GM12878 (cell line): Measurements from ENCODE around the gene OTOS. TPM values are rescaled to one million over a fixed set of nuclear protein-coding genes. Genes with fewer than 3 reads are reported as not detected.
A peak's percentile ranks its signal among the peaks of the same experiment; 100 is the strongest.

Experiments used
- ATAC-seq: fragments of 200-7000 bp; cut with Tn5 transposase; 3 replicates; pipeline ENCODE4 v1.9.1; 2020; ENCODE audit warnings: mild to moderate bottlenecking, moderate library complexity
- BruUV-seq: library from RNA; stranded (reverse); fragments of 400-500 nt; replicated peaks from 2 replicates; lab custom pipeline; 2021; lab: Mats Ljungman, UMichigan
- CTCF ChIA-PET: fragments of 300-600 bp; sonication (Branson Sonifier 250); formaldehyde crosslinking; extraction: SDS; loops from one replicate; lab custom pipeline; 2021; ENCODE audit warnings: inconsistent platforms; lab: Yijun Ruan, JAX
- POLR2A ChIA-PET: fragments of 350-600 bp; formaldehyde crosslinking; extraction: SDS; loops from one replicate; lab custom pipeline; 2021; ENCODE audit warnings: inconsistent platforms; lab: Charles Lee
- RAD21 ChIA-PET: fragments of 300-600 bp; sonication (Branson Sonifier 250); formaldehyde crosslinking; loops from one replicate; lab custom pipeline; 2023; ENCODE audit warnings: antibody characterized with exemption; ENCODE audit not compliant: unreplicated experiment; lab: Charles Lee
- SMC1A ChIA-PET: fragments of 300-600 bp; sonication (Branson Sonifier 250); formaldehyde crosslinking; loops from one replicate; lab custom pipeline; 2023; ENCODE audit not compliant: unreplicated experiment, uncharacterized antibody; lab: Charles Lee
- DNase-seq: peaks from one replicate; pipeline ENCODE4 v3.0.0-alpha.2; 2011; ENCODE audit warnings: low read depth, low spot score
- FAIRE-seq: peaks from 3 replicates; lab custom pipeline; 2011; peaks lifted over from hg19 to GRCh38; lab: Jason Lieb, UNC
- H2AFZ ChIP-seq: 2 replicates; pipeline ENCODE4 v1.6.0; 2011; ENCODE audit warnings: low read depth, low read length, control low read depth; ENCODE audit not compliant: control insufficient read depth
- H3K27ac ChIP-seq: 2 replicates; pipeline ENCODE4 v1.5.1; 2011; ENCODE audit warnings: control low read depth; ENCODE audit not compliant: control insufficient read depth, insufficient read depth
- H3K27me3 ChIP-seq, 2 experiments: replicated peaks in 1 of 2; 2 replicates each; pipeline versions ENCODE4 v1.6.0 to v1.6.1; 2011; ENCODE audit warnings: low read length in 1 of 2; ENCODE audit not compliant: control insufficient read depth in 2 of 2, insufficient read depth in 2 of 2
- H3K36me3 ChIP-seq, 2 experiments: 2 replicates each; pipeline ENCODE4 v1.5.1; 2011; ENCODE audit warnings: low read length in 1 of 2; ENCODE audit not compliant: control insufficient read depth in 2 of 2, insufficient read depth in 2 of 2
- H3K4me1 ChIP-seq: 2 replicates; pipeline ENCODE4 v1.6.1; 2011; ENCODE audit warnings: mild to moderate bottlenecking, low read length, moderate library complexity, mixed read lengths; ENCODE audit not compliant: control insufficient read depth, insufficient read depth
- H3K4me2 ChIP-seq: 2 replicates; pipeline ENCODE4 v1.6.0; 2011; ENCODE audit warnings: control low read depth; ENCODE audit not compliant: control insufficient read depth, insufficient read depth
- H3K4me3 ChIP-seq: fragments of 200-600 bp; sonication (generic); 2 replicates; pipeline ENCODE4 v1.5.1; 2016
- H3K79me2 ChIP-seq: 2 replicates; pipeline ENCODE4 v1.6.0; 2011; ENCODE audit warnings: low read length; ENCODE audit not compliant: control insufficient read depth, insufficient read depth
- H3K9ac ChIP-seq: 2 replicates; pipeline ENCODE4 v1.8.0; 2011; ENCODE audit warnings: low read length, control low read depth, mixed read lengths; ENCODE audit not compliant: control insufficient read depth, insufficient read depth
- H3K9me3 ChIP-seq: replicated peaks from 3 replicates; pipeline ENCODE4 v1.5.1; 2011; ENCODE audit warnings: mild to moderate bottlenecking, low read length; ENCODE audit not compliant: control insufficient read depth, insufficient read depth
- H4K20me1 ChIP-seq: 2 replicates; pipeline ENCODE4 v1.6.0; 2011; ENCODE audit not compliant: control insufficient read depth, insufficient read depth
- ASH2L ChIP-seq: fragments of 300-600, 200-600 bp; sonication (generic); IDR thresholded peaks from 2 replicates; pipeline ENCODE4 v1.6.1; 2017; ENCODE audit warnings: low read depth, mild to moderate bottlenecking, borderline replicate concordance
- BMI1 ChIP-seq: fragments of 450-650 bp; IDR thresholded peaks from 2 replicates; pipeline ENCODE4 v1.6.1; 2016; ENCODE audit warnings: mild to moderate bottlenecking, moderate library complexity, borderline replicate concordance
- CBFB ChIP-seq: IDR thresholded peaks from 2 replicates; pipeline ENCODE4 v1.6.1; 2016; ENCODE audit warnings: antibody characterized with exemption, low read depth
- FOXM1 ChIP-seq: IDR thresholded peaks from 2 replicates; pipeline ENCODE4 v1.6.1; 2012; ENCODE audit warnings: low read depth, mild to moderate bottlenecking, inconsistent platforms, low read length, moderate library complexity
- MEF2A ChIP-seq: IDR thresholded peaks from 2 replicates; pipeline ENCODE4 v1.6.1; 2011; ENCODE audit warnings: low read depth, mild to moderate bottlenecking, low read length, moderate library complexity; ENCODE audit not compliant: insufficient read depth
- MTA2 ChIP-seq: fragments of 450-650 bp; IDR thresholded peaks from 2 replicates; pipeline ENCODE4 v1.6.1; 2016; ENCODE audit warnings: low read depth, mild to moderate bottlenecking, moderate library complexity
- POLR2A ChIP-seq: IDR thresholded peaks from 2 replicates; pipeline ENCODE4 v1.6.1; 2011; ENCODE audit warnings: low read depth, mild to moderate bottlenecking, low read length
- POU2F2 ChIP-seq: IDR thresholded peaks from 3 replicates; pipeline ENCODE4 v1.6.1; 2011; ENCODE audit warnings: low read depth, mild to moderate bottlenecking, low read length, borderline replicate concordance
- SIN3A ChIP-seq: IDR thresholded peaks from 2 replicates; pipeline ENCODE4 v1.6.1; 2012; ENCODE audit warnings: low read depth, low read length, improper control_type of control experiment
- STAT3 ChIP-seq: IDR thresholded peaks from 2 replicates; pipeline ENCODE4 v1.6.1; 2011; ENCODE audit warnings: low read depth, low read length, improper control_type of control experiment
- WGBS: methylation state at CpG from one replicate; pipeline ENCODE4 v1.1.6; 2016; ENCODE audit warnings: low lambda C conversion rate; ENCODE audit not compliant: insufficient replicate concordance, insufficient coverage; ENCODE audit errors: missing lambda C conversion rate; 5-methylcytosine and 5-hydroxymethylcytosine counted together
- in situ Hi-C: fragments of 300-500 bp; cut with MboI; formaldehyde crosslinking; loops from 9 replicates; pipeline ENCODE4 v1.14.3; 2018; ENCODE audit warnings: mixed read lengths
- intact Hi-C: fragments of 100-400 bp; cut with micrococcal nuclease; formaldehyde crosslinking; loops from one replicate; pipeline ENCODE4 v1.14.2; 2022; ENCODE audit not compliant: unreplicated experiment
- polyA plus RNA-seq, 11 experiments: library from polyadenylated mRNA; depleted of rRNA in 4 of 11; unstranded in 6 of 11; stranded (reverse) in 5 of 11; fragments of >200 nt; fragmentation: Nextera tagmentation in 4 of 11; fragmentation: Illumina TruSeq in 1 of 11; extraction: Ambion mirVana in 4 of 11; extraction: Trizol in 1 of 11; gene quantifications; 1 replicate in 1 of 11; 2 replicates in 10 of 11; pipeline versions ENCODE4 v1.2.1 to v1.2.3, GENCODE V29; 2011 to 2016; ENCODE audit warnings: inconsistent platforms in 2 of 11, missing spikeins in 2 of 11, low read depth in 1 of 11
- total RNA-seq, 4 experiments: library from RNA; depleted of rRNA in 3 of 4; stranded (reverse); fragments of >200 nt in 3 of 4; fragmentation: Illumina TruSeq in 1 of 4; extraction: Trizol in 1 of 4; gene quantifications; 2 replicates each; pipeline versions ENCODE4 v1.2.1 to v1.2.3, GENCODE V29; 2013 to 2021
- TF ChIP-seq, protein P1 (sequence below): IDR thresholded peaks from 2 replicates; pipeline ENCODE4 v1.6.1; 2012; ENCODE audit warnings: low read depth, low read length, improper control_type of control experiment
- TF ChIP-seq, protein P2 (sequence below): fragments of 450-650 bp; conservative IDR thresholded peaks from 2 replicates; pipeline ENCODE4 v1.6.1; 2017; ENCODE audit warnings: mild to moderate bottlenecking, moderate library complexity

OTOS gene
- total and polyA plus RNA-seq, 10 of the 15 experiments (the other 5 are each of a cell fraction or from before 2014, with no cell fraction given) = not detected

- no peak overlapping the region for H3K4me3 ChIP-seq
- POLR2A ChIA-PET = no interaction called here
- H3K79me2 ChIP-seq = no peaks in the 10 kb centered on the region
- in situ Hi-C loops (no loop called here), intact Hi-C loops (no loop called here)
- no peak overlapping the region for H3K9ac ChIP-seq
- SMC1A ChIA-PET = no interaction called here
- no TSS peak for BruUV-seq
- RAD21 ChIA-PET = no interaction called here
- no peaks in the 10 kb centered on the region for H3K27me3 ChIP-seq
- 38% methylated on average over 11 of the region's 11 CpGs for WGBS
- H3K4me2 ChIP-seq = peak overlapping the region; percentile 53
- FAIRE-seq (no peak), DNase-seq (no peak), ATAC-seq (peak; percentile 44; the same call in 1 of the 3 replicates)
- H3K27ac ChIP-seq = no peak overlapping the region
- CTCF ChIA-PET = no interaction called here
- no peaks in the 10 kb centered on the region for H4K20me1 ChIP-seq
- H2AFZ ChIP-seq = no peak overlapping the region
- no peaks in the 10 kb centered on the region; the same call in 2 of the 3 replicates for H3K9me3 ChIP-seq
- H3K4me1 ChIP-seq = peaks cover 14% of the 10 kb centered on the region
- peaks cover 0 to 6% of the 10 kb centered on the region in 2 experiments; a peak in 2 of 4 replicates for H3K36me3 ChIP-seq
- TF ChIP-seq MEF2A (no peak), CBFB (no peak), ASH2L (no peak), STAT3 (no peak), POLR2A (no peak), SIN3A (no peak), FOXM1 (no peak), BMI1 (no peak), MTA2 (no peak), POU2F2 (no peak)
- TF ChIP-seq, protein P1, sequence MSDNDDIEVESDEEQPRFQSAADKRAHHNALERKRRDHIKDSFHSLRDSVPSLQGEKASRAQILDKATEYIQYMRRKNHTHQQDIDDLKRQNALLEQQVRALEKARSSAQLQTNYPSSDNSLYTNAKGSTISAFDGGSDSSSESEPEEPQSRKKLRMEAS = no peak
- TF ChIP-seq, protein P2, sequence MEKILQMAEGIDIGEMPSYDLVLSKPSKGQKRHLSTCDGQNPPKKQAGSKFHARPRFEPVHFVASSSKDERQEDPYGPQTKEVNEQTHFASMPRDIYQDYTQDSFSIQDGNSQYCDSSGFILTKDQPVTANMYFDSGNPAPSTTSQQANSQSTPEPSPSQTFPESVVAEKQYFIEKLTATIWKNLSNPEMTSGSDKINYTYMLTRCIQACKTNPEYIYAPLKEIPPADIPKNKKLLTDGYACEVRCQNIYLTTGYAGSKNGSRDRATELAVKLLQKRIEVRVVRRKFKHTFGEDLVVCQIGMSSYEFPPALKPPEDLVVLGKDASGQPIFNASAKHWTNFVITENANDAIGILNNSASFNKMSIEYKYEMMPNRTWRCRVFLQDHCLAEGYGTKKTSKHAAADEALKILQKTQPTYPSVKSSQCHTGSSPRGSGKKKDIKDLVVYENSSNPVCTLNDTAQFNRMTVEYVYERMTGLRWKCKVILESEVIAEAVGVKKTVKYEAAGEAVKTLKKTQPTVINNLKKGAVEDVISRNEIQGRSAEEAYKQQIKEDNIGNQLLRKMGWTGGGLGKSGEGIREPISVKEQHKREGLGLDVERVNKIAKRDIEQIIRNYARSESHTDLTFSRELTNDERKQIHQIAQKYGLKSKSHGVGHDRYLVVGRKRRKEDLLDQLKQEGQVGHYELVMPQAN = no peak
Observed at GRCh38 chr2:240121675-240122074, 18.8 kb downstream of the OTOS start.
